Muscle of leg (tissue), 16 donors: ENCODE measurements around the gene TRIM5. TPM values are rescaled to one million over a fixed set of nuclear protein-coding genes. Genes with fewer than 3 reads are reported as not detected.
"Not testable (repeated sequence)": the region's sequence is repeated elsewhere in the genome, so short reads cannot be mapped to it uniquely, and the experiment has no call there.

Experiments
- DNase-seq: peaks from one replicate; pipeline ENCODE4 v3.0.0; 2013
- H3K27ac ChIP-seq: one replicate; pipeline ENCODE4 v1.5.1; 2013; ENCODE audit warnings: mild to moderate bottlenecking, low read length, control low read depth
- H3K27me3 ChIP-seq: one replicate; pipeline ENCODE4 v1.6.1; 2013; ENCODE audit warnings: low read length; ENCODE audit not compliant: control insufficient read depth, insufficient read depth
- H3K36me3 ChIP-seq: one replicate; pipeline ENCODE4 v1.6.1; 2013; ENCODE audit warnings: low read length; ENCODE audit not compliant: control insufficient read depth, insufficient read depth
- H3K4me1 ChIP-seq: one replicate; pipeline ENCODE4 v1.6.1; 2013; ENCODE audit warnings: low read length; ENCODE audit not compliant: control insufficient read depth, insufficient read depth
- H3K4me3 ChIP-seq: one replicate; pipeline ENCODE4 v1.5.1; 2013; ENCODE audit warnings: low read length, control low read depth
- H3K9me3 ChIP-seq: replicated peaks from 2 replicates; pipeline ENCODE4 v1.6.1; 2013; ENCODE audit warnings: low read depth, low read length; ENCODE audit not compliant: control insufficient read depth
- WGBS: methylation state at CpG from one replicate; pipeline ENCODE4 v1.1.5; 2013; ENCODE audit warnings: missing lambda C conversion rate; ENCODE audit not compliant: insufficient coverage; 5-methylcytosine and 5-hydroxymethylcytosine counted together
- long read RNA-seq, 11 donors: transcript quantifications; one replicate each; lab custom pipeline, GENCODE V29; 2026
- polyA plus RNA-seq, 8 donors: library from polyadenylated mRNA; unstranded; fragments of 120-200 nt; gene quantifications; one replicate each; pipeline versions ENCODE4 v1.2.1 to v1.2.3, GENCODE V29; 2013; ENCODE audit warnings: inconsistent platforms in 1 of 8, low replicate concordance in 1 of 8; ENCODE audit not compliant: insufficient read length in 8 of 8, insufficient read depth in 1 of 8
- total RNA-seq: library from RNA; stranded (reverse); fragments of 120-200 nt; gene quantifications from one replicate; pipeline ENCODE4 v1.2.4, GENCODE V29; 2013

The TRIM5 gene, protein sequence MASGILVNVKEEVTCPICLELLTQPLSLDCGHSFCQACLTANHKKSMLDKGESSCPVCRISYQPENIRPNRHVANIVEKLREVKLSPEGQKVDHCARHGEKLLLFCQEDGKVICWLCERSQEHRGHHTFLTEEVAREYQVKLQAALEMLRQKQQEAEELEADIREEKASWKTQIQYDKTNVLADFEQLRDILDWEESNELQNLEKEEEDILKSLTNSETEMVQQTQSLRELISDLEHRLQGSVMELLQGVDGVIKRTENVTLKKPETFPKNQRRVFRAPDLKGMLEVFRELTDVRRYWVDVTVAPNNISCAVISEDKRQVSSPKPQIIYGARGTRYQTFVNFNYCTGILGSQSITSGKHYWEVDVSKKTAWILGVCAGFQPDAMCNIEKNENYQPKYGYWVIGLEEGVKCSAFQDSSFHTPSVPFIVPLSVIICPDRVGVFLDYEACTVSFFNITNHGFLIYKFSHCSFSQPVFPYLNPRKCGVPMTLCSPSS
- total RNA-seq (14.0 TPM), polyA plus RNA-seq (10 to 100 TPM; 11.4 to 18.6 (median 13.6) TPM)
- long read RNA-seq, donor 1: 0 reads
- long read RNA-seq, donor 2: 0 reads
- long read RNA-seq, donor 3: 0 reads
- long read RNA-seq, donor 4: 0 reads
- long read RNA-seq, donor 5: 0 reads
- long read RNA-seq, donor 6, partial matches to known transcripts: 0 of 1 reads
- long read RNA-seq, donor 6, other reads (novel, unspliced or antisense): 0 of 1 reads
- long read RNA-seq, donor 7, partial matches to known transcripts: 0 of 1 reads
- long read RNA-seq, donor 7, other reads (novel, unspliced or antisense): 0 of 1 reads
- long read RNA-seq, donor 8: 0 reads
- long read RNA-seq, donor 9, partial matches to known transcripts: 9 of 10 reads
- long read RNA-seq, donor 9, other reads (novel, unspliced or antisense): 0 of 10 reads
- long read RNA-seq, donor 10, partial matches to known transcripts: 0 of 1 reads
- long read RNA-seq, donor 10, other reads (novel, unspliced or antisense): 0 of 1 reads
- long read RNA-seq, donor 11: 0 reads

DNA sequence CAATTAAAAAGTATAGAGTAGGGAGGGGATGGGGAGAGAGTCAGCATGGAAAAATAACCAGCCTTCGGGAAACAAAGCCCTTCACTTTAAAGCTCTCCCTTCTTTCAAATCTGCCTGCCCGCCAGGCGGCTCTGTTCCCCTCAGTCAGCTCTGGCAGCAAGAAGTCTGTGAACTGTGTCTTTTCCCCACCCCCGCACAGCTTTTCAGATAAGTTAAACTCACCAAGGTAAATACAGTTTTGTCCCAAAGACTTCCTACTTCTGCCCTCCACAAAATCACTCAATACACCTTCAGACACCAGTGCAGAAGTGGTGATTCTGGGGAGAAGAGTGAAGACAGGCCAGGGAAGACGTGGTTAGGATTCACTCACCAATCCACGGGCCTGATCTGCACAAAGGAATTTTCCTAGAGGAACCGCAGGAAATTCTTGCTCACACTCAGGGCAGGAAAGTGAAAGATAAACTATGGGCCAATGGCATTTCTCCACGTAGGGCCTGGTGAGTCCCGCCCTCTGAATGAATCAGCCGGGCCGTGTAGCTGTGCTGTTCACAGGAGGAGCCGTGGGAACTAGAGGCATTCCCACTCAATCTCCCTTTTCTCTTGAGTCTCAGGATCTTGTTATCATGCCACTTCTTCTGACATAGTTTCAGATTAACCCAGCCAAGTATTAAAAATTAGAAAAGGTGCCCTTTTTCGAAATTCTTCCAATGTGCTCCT, at the start of gene TRIM5:
Gene TRIM5 (minus strand): TSS at position 429 of the 717 bp plus-strand sequence. CDS start 4,897 bp downstream, outside the sequence.
- no peaks in the 10 kb centered on the region for H3K27me3 ChIP-seq
- WGBS: 2% methylated on average over 12 of the region's 13 CpGs
- H3K4me1 ChIP-seq: peaks cover 10% of the 10 kb centered on the region
- H3K9me3 ChIP-seq: no peaks in the 10 kb centered on the region
- H3K27ac ChIP-seq: peak within 1 kb of the TSS; percentile 99
- peak; percentile 99 for DNase-seq
- peaks cover 4% of the 10 kb centered on the region for H3K36me3 ChIP-seq
- H3K4me3 ChIP-seq: peak within 1 kb of the TSS; percentile 66

DNA sequence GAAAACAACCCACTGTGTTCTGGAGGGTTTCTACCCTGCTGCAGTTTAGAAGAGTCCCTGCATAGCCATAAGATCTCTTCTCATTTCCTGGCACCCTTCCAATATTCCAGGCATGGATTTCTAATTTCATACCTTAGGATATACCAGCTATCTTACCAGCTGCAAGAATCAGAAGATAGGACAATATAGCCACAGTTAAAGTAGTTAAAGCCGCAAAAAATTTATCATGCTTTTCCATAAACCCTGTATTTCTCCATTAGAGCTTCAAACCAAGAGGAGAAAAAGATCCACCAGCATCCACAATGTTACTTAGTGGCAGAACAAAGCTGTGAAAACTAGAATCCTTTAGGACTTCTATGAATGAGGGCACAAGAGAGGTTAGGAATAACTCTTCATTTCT, 42.8 kb upstream of the TRIM5 start:
- Histone ChIP-seq H3K36me3 (no peaks in the 10 kb centered on the region), H3K27me3 (no peaks in the 10 kb centered on the region), H3K4me3 (no peak overlapping the region), H3K4me1 (no peaks in the 10 kb centered on the region), H3K9me3 (no peaks in the 10 kb centered on the region), H3K27ac (no peak overlapping the region)
- WGBS: no CpG with 5 or more reads among the region's 1 CpG
- peak; percentile 5 for DNase-seq

DNA sequence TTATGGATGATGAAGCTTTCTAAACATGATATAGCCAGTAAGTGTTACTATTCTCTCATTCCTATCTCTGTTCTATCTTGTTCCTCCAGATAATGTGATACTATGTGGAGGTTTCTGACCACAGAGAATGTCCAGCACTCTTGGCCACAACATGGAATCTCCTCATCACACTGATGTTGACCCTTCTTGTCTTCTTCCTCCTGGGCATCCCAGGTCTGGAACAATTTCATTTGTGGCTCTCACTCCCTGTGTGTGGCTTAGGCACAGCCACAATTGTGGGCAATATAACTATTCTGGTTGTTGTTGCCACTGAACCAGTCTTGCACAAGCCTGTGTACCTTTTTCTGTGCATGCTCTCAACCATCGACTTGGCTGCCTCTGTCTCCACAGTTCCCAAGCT, 41.5 kb upstream of the TRIM5 start:
- no peak overlapping the region for H3K4me3 ChIP-seq
- H3K27me3 ChIP-seq: no peaks in the 10 kb centered on the region
- 96% methylated on average over 1 of the region's 1 CpG for WGBS
- H3K9me3 ChIP-seq: no peaks in the 10 kb centered on the region
- H3K27ac ChIP-seq: no peak overlapping the region
- H3K36me3 ChIP-seq: no peaks in the 10 kb centered on the region
- no peaks in the 10 kb centered on the region for H3K4me1 ChIP-seq
- DNase-seq: no peak

DNA sequence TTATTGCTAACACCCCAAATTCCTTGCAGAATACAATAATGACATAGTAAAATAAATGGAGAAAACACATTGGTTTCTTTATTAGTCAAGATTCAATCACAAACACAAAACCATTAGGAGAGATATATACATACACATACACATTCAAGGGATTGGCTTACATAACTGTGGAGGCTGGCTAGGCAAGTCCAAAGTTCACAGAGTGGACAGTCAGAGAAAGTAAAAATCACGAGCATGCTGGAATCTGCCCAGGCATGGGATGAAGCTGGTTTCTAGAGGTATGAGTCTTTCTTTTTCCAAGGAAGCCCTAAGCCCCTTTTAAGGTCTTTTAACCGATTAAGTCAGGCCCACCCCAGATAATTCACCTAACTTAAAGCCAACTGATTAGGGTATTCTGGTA, 37.7 kb upstream of the TRIM5 start:
- H3K27ac ChIP-seq: no peak overlapping the region
- no peaks in the 10 kb centered on the region for H3K27me3 ChIP-seq
- H3K4me1 ChIP-seq: no peaks in the 10 kb centered on the region
- no peak for DNase-seq
- H3K4me3 ChIP-seq: no peak overlapping the region
- H3K36me3 ChIP-seq: no peaks in the 10 kb centered on the region
- H3K9me3 ChIP-seq: peaks cover 5% of the 10 kb centered on the region
- WGBS: no CpG with 5 or more reads among the region's 2 CpGs

DNA sequence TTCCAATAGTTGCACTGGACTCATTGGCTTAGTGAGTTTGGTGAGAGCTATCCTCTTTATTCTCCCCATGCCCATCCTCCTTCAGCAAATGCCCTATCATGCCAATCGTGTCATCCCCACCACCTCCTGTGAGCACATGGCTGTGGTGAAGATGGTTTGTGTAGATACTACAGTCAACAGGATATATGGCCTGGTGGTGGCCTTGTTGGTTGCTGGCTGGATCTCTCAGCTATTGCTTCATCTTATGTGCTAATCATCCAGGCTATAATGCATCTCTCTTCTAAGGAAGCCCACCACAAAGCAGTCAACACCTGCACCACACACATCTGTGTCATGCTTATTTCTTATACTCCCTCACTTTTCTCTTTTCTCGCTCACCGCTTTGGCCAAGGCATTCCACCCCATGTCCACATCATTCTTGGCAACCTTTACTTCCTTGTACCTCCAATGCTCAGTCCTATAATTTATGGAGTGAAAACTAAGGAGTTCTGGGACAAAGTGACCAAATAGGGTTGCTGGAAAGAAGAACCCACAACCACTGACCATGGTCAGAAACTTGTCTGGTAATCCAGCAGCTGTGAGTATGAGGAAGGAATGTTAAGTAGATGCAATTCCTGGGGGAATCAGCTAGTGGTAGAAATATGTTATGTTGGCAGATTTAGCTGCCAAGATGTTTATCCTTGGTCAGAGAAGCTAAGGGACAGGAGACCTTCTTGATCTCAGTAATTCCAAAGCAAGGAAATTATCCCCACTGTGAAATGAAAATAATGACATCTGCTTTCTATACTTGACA, 35.0 kb upstream of the TRIM5 start:
- Histone ChIP-seq H3K4me1 (no peaks in the 10 kb centered on the region), H3K9me3 (peaks cover 5% of the 10 kb centered on the region), H3K27me3 (no peaks in the 10 kb centered on the region), H3K27ac (no peak overlapping the region), H3K4me3 (no peak overlapping the region), H3K36me3 (no peaks in the 10 kb centered on the region)
- no CpG with 5 or more reads among the region's 3 CpGs for WGBS
- DNase-seq: no peak

DNA sequence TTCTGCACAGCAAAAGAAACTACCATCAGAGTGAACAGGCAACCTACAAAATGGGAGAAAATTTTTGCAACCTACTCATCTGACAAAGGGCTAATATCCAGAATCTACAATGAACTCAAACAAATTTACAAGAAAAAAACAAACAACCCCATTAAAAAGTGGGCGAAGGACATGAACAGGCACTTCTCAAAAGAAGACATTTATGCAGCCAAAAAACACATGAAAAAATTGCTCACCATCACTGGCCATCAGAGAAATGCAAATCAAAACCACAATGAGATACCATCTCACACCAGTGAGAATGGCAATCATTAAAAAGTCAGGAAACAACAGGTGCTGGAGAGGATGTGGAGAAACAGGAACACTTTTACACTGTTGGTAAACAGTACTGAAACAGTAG, 31.6 kb upstream of the TRIM5 start:
- DNase-seq, H3K27ac ChIP-seq, H3K4me1 ChIP-seq, H3K9me3 ChIP-seq, H3K27me3 ChIP-seq, H3K4me3 ChIP-seq, H3K36me3 ChIP-seq: not testable (repeated sequence)
- WGBS: no CpG with 5 or more reads among the region's 1 CpG

DNA sequence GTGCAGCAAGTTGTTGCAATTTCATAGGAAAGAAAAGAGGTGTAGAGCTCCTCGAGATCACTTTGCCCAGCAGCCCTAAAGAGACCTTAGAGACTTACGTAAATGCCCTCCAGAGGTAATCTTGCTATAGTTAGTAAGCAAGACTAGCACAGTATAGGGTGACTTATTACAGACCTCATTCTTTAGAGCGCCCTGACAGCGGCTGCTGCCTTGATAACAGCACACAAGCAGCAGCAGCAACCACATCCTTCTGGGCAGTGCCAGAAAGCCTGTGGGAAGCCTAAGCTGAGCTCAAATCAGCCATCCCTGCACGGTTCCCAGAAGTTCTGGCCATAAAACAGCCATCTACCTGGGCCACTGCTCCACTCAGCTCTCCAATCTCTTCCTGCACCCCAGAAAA, 28.8 kb upstream of the TRIM5 start:
- DNase-seq: no peak
- H3K27ac ChIP-seq: no peak overlapping the region
- H3K27me3 ChIP-seq: no peaks in the 10 kb centered on the region
- H3K9me3 ChIP-seq: peaks cover 3% of the 10 kb centered on the region
- no peaks in the 10 kb centered on the region for H3K4me1 ChIP-seq
- H3K4me3 ChIP-seq: no peak overlapping the region
- H3K36me3 ChIP-seq: no peaks in the 10 kb centered on the region
- 62% methylated on average over 3 of the region's 5 CpGs for WGBS

DNA sequence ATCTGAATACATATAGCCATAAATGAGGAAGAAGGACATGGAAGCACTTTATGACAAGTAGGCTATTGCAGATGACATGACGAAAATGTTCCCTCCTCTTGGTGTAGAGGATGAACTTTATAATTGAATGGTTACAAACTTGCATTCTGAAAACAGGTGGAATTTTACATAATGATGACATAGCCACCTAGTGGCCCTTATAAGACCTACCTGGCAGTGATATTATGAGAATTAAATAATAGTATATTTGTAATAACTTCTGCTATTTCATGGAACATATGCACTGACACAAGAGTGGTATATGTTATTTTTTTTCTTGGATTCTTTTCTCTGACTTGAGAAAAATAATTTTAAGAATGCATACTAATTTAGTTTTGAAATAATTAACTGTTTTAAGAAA, 27.6 kb upstream of the TRIM5 start:
- H3K4me1 ChIP-seq: no peaks in the 10 kb centered on the region
- H3K27ac ChIP-seq: no peak overlapping the region
- H3K4me3 ChIP-seq: no peak overlapping the region
- DNase-seq: no peak
- no CpG with 5 or more reads among the region's 1 CpG for WGBS
- H3K36me3 ChIP-seq: peaks cover 5% of the 10 kb centered on the region
- H3K27me3 ChIP-seq: no peaks in the 10 kb centered on the region
- no peaks in the 10 kb centered on the region for H3K9me3 ChIP-seq

DNA sequence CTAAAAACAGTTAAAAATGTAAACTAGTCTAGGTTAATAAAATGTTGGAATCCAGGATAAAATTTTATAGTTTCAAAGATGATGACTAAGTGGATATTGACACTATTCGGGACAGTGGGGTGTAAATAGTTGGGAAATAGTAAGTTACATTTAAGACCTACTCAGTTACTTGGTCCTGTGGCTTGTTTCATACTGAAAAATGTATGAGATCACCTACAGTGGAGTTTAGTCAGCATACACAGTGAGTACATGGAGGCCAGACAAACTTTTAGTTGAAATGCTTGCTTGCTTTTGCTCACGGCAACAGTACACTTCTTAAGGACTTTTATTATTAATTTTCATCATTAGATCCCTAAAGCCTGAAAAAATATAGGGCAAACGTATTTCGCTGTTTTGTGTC, 20.8 kb upstream of the TRIM5 start:
- no peak for DNase-seq
- Histone ChIP-seq H3K36me3 (peaks cover 5% of the 10 kb centered on the region), H3K4me1 (no peaks in the 10 kb centered on the region), H3K27me3 (no peaks in the 10 kb centered on the region), H3K4me3 (no peak overlapping the region), H3K9me3 (no peaks in the 10 kb centered on the region), H3K27ac (no peak overlapping the region)
- WGBS: no CpG with 5 or more reads among the region's 4 CpGs
